Measurements from ENCODE around the gene KCNH1.

DNA sequence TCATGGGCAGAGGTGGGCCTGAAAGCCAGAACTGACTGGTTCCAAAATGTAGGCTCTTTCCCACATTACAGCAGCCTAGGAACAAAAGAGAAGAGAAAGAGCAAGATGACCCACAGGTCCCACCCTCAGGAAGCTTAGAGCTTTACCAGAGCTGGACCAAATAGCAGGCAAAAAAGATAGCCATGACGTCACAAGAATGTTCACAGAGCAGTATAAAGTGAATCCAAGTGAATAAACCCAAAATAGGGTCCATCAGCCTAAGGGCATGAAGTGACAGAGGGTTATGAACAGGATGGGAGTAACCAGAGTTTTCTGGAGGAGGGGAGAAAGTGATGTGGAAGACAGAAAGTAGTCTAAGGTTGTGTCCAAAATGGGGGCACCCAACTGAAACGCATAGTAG lies 221.2 kb downstream of the KCNH1 start:
- TF ChIP-seq POLR2A (IDR thresholded peaks at IDR 0.05) (no peak), EP300 (IDR thresholded peaks at IDR 0.05) (no peak)
- TF ChIP-seq, protein P1, sequence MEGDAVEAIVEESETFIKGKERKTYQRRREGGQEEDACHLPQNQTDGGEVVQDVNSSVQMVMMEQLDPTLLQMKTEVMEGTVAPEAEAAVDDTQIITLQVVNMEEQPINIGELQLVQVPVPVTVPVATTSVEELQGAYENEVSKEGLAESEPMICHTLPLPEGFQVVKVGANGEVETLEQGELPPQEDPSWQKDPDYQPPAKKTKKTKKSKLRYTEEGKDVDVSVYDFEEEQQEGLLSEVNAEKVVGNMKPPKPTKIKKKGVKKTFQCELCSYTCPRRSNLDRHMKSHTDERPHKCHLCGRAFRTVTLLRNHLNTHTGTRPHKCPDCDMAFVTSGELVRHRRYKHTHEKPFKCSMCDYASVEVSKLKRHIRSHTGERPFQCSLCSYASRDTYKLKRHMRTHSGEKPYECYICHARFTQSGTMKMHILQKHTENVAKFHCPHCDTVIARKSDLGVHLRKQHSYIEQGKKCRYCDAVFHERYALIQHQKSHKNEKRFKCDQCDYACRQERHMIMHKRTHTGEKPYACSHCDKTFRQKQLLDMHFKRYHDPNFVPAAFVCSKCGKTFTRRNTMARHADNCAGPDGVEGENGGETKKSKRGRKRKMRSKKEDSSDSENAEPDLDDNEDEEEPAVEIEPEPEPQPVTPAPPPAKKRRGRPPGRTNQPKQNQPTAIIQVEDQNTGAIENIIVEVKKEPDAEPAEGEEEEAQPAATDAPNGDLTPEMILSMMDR (IDR thresholded peaks at IDR 0.05): no peak
